ENCODE data around the gene LYSMD1.

The LYSMD1 gene

GRCh38 chr1:151134991-151135390 lies 30.7 kb downstream of the LYSMD1 start:
- H3K27ac ChIP-seq, result no peak overlapping the region
- TF ChIP-seq ZFX (IDR thresholded peaks at IDR 0.05), result no peak
- TF ChIP-seq, protein P1, sequence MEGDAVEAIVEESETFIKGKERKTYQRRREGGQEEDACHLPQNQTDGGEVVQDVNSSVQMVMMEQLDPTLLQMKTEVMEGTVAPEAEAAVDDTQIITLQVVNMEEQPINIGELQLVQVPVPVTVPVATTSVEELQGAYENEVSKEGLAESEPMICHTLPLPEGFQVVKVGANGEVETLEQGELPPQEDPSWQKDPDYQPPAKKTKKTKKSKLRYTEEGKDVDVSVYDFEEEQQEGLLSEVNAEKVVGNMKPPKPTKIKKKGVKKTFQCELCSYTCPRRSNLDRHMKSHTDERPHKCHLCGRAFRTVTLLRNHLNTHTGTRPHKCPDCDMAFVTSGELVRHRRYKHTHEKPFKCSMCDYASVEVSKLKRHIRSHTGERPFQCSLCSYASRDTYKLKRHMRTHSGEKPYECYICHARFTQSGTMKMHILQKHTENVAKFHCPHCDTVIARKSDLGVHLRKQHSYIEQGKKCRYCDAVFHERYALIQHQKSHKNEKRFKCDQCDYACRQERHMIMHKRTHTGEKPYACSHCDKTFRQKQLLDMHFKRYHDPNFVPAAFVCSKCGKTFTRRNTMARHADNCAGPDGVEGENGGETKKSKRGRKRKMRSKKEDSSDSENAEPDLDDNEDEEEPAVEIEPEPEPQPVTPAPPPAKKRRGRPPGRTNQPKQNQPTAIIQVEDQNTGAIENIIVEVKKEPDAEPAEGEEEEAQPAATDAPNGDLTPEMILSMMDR (conservative IDR thresholded peaks at IDR 0.05), result no peak

GRCh38 chr1:151134396-151134795 lies 31.3 kb downstream of the LYSMD1 start:
- H3K27ac ChIP-seq, result no peak overlapping the region
- TF ChIP-seq, protein P1 (conservative IDR thresholded peaks at IDR 0.05), result no peak
- TF ChIP-seq ZFX (IDR thresholded peaks at IDR 0.05), result no peak

DNA sequence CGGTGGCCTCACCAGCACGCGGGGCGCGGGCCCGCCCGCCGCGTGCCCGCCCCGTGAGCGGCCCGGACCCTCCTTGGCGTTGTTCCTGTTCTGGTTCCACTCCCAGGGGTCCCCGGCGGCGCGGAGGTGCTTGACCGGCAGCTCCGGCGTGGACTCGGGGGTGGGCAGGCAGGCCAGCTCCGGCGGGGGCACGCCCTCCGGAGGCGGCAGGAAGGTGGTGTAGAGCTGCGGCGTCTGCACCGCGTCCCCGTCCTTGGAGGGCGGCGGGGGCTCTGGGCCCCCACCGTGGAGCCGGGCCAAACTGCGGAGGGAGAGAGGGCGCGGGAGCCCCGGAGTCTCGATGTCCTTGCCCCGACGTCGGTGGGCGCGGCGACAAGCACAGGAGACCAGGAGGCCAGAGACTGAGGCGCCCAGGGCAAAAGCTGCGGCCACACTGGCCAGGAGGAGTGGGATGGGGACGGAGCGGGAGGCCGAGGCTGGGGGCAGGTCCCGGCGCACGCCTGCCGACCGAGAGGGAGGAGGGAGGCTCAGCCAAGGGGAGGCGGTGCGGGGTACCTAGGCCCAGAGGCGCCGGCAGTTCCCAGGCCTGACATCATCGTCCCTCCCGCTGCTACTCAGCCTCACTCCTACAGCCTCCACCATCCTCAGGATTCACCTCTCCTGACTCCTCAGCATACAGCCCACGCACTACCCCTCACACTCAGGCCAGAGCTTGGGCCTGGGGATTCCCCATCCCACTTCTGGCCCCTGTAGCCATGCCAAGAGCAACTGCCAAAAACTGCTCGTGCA lies 32.5 kb downstream of the LYSMD1 start:
- TF ChIP-seq, protein P1 (conservative IDR thresholded peaks at IDR 0.05), result no peak
- no peak for TF ChIP-seq ZFX (IDR thresholded peaks at IDR 0.05)

DNA sequence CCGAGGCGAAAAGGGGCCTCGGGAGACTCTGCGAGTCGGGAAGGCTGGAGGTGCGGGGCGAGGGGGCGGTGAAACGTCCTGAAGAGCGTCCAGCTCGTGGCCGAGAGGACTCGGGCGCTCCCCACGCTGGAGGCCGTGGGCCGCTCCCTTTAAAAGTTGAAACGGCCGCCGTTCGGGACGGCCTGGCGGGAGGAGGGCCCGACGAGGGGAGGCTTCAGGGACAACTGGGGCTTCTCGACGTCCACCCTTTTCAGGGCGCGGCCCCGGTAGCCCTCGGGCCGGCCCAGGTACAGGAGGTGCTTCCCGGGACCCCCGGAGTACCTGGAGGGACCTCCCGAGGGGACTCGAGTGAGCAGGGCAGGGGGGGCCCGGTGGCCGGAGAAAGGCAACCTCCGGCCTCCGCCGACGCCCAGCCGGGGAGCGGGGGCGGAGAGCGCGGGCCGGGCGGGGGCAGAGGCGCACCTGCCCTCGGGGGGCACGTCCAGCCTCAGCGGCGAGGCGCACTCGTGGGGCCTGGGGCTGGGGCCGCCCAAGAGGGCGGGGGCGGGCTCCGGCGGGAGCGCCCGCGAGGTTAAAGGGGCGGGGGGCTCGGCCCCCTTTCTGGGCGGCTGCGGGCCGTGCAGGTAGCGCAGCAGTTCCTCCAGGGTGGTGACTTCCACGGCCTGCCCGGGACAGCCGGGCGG lies 33.2 kb downstream of the LYSMD1 start:
- no peak for TF ChIP-seq ZFX (IDR thresholded peaks at IDR 0.05)
- TF ChIP-seq, protein P1 (conservative IDR thresholded peaks at IDR 0.05), result no peak
- no peak overlapping the region for H3K27ac ChIP-seq

More for the DNA sequence above, 32.5 kb downstream of the LYSMD1 start:
- no peak overlapping the region for H3K27ac ChIP-seq

DNA sequence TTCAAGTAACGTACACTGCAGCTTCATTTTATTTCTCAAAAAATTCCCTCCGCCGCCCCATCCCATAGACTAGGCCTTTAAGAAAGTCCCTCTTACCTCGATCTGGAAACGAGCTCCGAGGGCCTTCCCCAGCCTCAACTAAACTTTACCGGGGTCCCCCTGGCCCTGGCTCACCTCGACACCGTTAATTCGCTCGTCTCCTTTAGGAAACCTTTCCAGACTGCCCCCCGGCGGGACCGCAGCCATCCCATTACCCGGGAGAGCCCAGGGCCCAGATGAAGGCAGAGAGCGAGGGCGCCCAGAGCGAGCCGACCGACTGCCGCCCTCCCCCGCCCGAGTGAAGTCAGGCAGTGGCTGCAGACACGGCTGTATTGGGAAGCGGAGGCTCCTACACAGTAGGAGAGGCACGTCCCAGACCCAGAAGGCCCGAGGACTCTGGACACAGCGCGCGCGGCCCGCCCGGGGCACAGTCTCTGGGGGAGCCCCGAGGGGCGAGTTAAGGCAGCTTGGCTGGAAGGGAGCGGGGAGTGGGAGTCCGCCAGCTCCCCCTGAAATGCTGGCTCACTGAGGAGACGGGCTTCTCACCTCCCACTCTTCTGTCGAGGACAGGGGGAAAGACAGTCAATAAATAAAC lies 33.9 kb downstream of the LYSMD1 start:
- no peak overlapping the region for H3K27ac ChIP-seq
- TF ChIP-seq, protein P1 (conservative IDR thresholded peaks at IDR 0.05), result no peak

GRCh38 chr1:151130987-151131586 lies 34.6 kb downstream of the LYSMD1 start:
- TF ChIP-seq, protein P1 (conservative IDR thresholded peaks at IDR 0.05), result no peak
- TF ChIP-seq ZFX (IDR thresholded peaks at IDR 0.05), result no peak
- no peak overlapping the region for H3K27ac ChIP-seq

All from C4-2B (cell line).